Measurements from ENCODE around the gene S100Z.

The S100Z gene

DNA sequence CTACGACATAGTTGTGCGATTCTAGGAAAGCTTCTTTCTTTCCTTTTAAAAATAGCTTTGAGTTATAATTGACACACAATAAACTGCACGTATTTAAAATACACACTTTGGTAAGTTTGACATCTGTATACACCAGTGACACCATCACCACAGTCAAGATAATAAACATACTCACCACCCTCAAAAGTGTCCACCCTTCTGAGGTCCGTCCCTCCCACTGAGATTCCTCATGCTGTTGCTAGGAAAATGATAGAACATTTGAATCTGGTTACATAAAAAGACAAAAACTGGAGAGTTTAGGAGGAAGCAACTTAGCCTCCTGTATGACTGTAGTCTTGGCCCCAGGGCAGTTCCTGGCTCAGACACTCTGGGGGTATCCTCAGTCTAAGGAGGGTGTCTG, 17.2 kb downstream of the S100Z start:
- TF ChIP-seq, protein P1, sequence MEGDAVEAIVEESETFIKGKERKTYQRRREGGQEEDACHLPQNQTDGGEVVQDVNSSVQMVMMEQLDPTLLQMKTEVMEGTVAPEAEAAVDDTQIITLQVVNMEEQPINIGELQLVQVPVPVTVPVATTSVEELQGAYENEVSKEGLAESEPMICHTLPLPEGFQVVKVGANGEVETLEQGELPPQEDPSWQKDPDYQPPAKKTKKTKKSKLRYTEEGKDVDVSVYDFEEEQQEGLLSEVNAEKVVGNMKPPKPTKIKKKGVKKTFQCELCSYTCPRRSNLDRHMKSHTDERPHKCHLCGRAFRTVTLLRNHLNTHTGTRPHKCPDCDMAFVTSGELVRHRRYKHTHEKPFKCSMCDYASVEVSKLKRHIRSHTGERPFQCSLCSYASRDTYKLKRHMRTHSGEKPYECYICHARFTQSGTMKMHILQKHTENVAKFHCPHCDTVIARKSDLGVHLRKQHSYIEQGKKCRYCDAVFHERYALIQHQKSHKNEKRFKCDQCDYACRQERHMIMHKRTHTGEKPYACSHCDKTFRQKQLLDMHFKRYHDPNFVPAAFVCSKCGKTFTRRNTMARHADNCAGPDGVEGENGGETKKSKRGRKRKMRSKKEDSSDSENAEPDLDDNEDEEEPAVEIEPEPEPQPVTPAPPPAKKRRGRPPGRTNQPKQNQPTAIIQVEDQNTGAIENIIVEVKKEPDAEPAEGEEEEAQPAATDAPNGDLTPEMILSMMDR (IDR thresholded peaks at IDR 0.05): no peak
- Histone ChIP-seq H3K9me3 (no peaks in the 10 kb centered on the region), H3K4me3 (no peak overlapping the region), H3K36me3 (no peaks in the 10 kb centered on the region), H3K4me1 (no peaks in the 10 kb centered on the region), H3K27ac (no peak overlapping the region), H3K27me3 (no peaks in the 10 kb centered on the region)
- no peak for DNase-seq
- intact Hi-C loops (cut with DNase I; ENCODE audit: low total_unique reads): no loop called here

DNA sequence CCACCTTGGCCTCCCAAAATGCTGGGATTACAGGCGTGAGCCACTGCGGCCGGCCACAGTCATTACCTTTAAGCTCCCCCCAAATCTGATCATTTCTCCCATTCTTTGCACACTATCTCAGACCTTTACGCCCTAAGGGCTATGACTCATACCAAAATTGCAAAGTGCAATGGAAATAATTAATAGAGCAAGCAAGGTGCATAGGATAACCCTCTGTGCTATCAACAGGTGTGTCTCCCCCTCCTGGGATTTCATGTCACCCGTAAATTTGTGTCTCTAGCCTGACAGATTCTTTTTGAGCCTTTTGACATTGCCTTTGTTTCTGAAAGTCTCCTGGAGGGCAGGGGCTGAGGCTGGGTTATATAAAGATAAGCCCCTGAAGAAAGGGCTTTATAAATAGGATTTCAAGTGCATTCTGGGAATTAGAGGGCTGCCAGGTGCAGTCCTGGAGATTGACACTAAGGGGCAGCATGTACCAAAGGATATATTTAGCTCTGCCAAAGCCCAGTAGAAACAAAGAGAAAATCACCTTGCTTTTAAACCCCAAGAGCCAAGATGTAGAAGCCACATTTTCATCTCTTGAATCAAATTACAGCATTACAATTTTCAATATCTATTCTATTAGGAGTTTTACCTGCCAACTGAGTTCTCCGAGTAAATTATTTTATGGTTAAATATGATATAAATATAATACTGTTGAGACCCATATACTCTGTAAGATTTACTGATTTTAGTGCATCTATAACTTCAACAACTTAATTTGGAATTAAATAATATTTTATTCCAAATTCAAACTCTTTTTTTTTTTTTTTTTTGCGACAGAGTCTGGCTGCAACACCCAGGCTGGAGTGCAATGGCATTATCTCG, 18.2 kb downstream of the S100Z start:
- DNase-seq: peak in 1 of 2 donors; percentile 29
- TF ChIP-seq, protein P1 (IDR thresholded peaks at IDR 0.05): peak; percentile 56 to 63
- H3K27ac ChIP-seq: no peak overlapping the region

DNA sequence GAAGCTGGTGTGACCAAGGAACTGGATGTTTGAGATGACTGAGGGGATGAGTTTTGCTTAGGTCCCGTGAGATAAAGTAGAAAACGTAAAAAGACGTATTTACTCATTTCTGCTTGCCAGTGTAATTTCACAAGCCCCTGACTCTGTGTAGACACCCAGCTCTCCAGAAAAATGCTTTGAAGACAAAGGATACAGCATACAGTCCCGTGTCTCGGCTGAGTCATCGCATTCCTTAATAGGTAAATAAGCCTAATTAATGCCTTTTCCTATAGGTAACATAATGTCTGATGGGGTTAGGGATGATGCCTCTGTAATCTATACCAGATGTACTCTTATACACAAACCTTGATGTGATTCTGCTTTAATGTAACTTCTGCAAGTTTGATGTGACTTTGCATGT, 20.2 kb downstream of the S100Z start:
- Histone ChIP-seq H3K36me3 (no peaks in the 10 kb centered on the region), H3K4me3 (no peak overlapping the region), H3K27ac (no peak overlapping the region), H3K4me1 (no peaks in the 10 kb centered on the region), H3K9me3 (no peaks in the 10 kb centered on the region), H3K27me3 (no peaks in the 10 kb centered on the region)
- TF ChIP-seq, protein P1 (IDR thresholded peaks at IDR 0.05): no peak
- no peak for DNase-seq
- intact Hi-C loops (cut with DNase I; ENCODE audit: low total_unique reads): no loop called here

More for the DNA sequence above, 18.2 kb downstream of the S100Z start:
- Histone ChIP-seq H3K27me3 (no peaks in the 10 kb centered on the region), H3K9me3 (no peaks in the 10 kb centered on the region), H3K4me1 (no peaks in the 10 kb centered on the region), H3K36me3 (no peaks in the 10 kb centered on the region), H3K4me3 (no peak overlapping the region)
- intact Hi-C loops (cut with DNase I; ENCODE audit: low total_unique reads): no loop called here

DNA sequence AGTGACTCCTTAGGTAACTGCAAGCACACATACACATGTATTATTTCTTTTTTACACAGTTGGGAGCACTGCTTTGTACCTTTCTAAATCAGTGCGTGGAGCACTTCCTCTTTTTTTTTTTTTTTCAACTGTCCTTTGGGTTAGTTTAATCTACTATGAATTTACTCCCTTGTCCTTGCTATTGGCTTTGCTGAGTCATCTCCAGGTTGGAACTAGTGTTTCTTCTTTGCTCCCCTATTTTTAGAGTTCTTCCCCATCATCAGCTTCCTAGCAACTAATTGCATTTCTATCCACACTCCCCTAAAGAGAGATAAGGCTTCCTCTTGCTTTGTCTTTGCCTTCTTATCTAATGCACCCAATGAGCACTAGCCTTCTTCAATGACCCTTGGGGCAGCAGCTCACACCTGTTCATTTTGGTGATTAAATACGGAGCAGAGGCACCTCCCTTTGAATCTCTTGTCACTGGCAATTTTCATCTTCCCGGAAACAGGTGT, 24.3 kb downstream of the S100Z start:
- TF ChIP-seq, protein P1 (IDR thresholded peaks at IDR 0.05): no peak

DNA sequence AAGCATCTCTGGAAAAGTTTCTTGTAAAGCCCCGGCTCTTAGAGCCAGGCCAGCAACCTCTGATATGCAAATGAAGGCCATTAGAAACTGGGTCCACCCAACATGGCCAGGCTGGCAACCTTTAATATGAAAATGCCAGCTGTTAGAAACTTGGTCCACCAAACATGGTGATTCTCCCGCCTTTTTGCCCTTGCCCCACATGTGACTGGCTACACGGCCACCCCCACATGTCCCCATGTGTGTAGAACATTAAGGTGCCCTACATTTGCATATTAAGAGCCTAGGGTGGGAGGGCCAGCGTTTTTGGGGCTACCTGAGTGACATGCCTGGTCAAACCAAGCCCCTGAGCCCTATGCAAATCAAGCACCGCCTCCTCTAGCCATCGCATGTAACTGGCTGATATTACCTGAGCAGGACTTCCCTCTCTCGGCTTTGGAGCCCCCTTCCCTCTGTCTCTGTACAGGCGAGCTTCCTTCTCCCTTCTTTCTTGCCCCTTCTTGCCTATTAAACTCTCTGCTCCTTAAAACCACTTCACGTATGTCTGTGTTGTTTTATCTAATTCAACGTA, 39.0 kb downstream of the S100Z start:
- H3K4me3 ChIP-seq: no peak overlapping the region
- TF ChIP-seq, protein P1 (IDR thresholded peaks at IDR 0.05): no peak
- intact Hi-C loops (cut with DNase I; ENCODE audit: low total_unique reads): no loop called here
- no peak overlapping the region for H3K27ac ChIP-seq
- no peak for DNase-seq
- no peaks in the 10 kb centered on the region for H3K27me3 ChIP-seq
- no peaks in the 10 kb centered on the region for H3K36me3 ChIP-seq
- H3K9me3 ChIP-seq: no peaks in the 10 kb centered on the region
- H3K4me1 ChIP-seq: no peaks in the 10 kb centered on the region

More for the DNA sequence above, 24.3 kb downstream of the S100Z start:
- Histone ChIP-seq H3K4me1 (no peaks in the 10 kb centered on the region), H3K27me3 (no peaks in the 10 kb centered on the region), H3K36me3 (no peaks in the 10 kb centered on the region), H3K4me3 (no peak overlapping the region), H3K9me3 (no peaks in the 10 kb centered on the region), H3K27ac (no peak overlapping the region)
- intact Hi-C loops (cut with DNase I; ENCODE audit: low total_unique reads): no loop called here
- DNase-seq: no peak

All from tibial artery (tissue), 4 donors.